SKM-1 treated with dmso at 0.1 percent for 144 hours (cell line): ENCODE results near the gene VSIG2.
"Not testable (repeated sequence)": the region's sequence is repeated elsewhere in the genome, so short reads cannot be mapped to it uniquely, and the experiment has no call there.

ENCODE experiments used
- DNase-seq: peaks from one replicate; lab custom pipeline; 2025; ENCODE audit not compliant: unreplicated experiment; lab: John Stamatoyannopoulos, UW

VSIG2 gene, protein sequence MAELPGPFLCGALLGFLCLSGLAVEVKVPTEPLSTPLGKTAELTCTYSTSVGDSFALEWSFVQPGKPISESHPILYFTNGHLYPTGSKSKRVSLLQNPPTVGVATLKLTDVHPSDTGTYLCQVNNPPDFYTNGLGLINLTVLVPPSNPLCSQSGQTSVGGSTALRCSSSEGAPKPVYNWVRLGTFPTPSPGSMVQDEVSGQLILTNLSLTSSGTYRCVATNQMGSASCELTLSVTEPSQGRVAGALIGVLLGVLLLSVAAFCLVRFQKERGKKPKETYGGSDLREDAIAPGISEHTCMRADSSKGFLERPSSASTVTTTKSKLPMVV

GRCh38 chr11:124751741-124752470 lies at the start of gene VSIG2:
Gene VSIG2 (minus strand): TSS chr11:124752255. CDS start chr11:124752137, 118 bp downstream.
- DNase-seq = no peak

DNA sequence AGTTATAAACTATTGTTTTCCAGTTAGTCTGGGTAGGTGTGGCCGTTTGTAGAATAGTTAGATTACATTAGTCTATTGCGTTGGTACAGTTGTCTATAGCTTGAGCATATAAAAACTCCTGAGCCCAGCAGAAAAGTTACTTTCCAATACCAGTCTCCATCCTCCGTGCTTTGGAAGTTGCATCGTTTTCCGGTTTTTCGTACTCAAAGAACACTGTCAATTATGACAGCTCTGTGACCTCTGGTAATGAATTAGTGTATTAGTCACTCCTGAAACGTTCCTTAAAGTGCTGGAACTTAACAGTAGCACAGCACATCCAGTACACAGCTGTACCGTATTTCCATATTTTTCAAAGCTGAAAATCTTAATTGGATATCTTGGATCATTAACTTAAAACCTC lies 49.0 kb upstream of the VSIG2 start:
- DNase-seq = no peak

DNA sequence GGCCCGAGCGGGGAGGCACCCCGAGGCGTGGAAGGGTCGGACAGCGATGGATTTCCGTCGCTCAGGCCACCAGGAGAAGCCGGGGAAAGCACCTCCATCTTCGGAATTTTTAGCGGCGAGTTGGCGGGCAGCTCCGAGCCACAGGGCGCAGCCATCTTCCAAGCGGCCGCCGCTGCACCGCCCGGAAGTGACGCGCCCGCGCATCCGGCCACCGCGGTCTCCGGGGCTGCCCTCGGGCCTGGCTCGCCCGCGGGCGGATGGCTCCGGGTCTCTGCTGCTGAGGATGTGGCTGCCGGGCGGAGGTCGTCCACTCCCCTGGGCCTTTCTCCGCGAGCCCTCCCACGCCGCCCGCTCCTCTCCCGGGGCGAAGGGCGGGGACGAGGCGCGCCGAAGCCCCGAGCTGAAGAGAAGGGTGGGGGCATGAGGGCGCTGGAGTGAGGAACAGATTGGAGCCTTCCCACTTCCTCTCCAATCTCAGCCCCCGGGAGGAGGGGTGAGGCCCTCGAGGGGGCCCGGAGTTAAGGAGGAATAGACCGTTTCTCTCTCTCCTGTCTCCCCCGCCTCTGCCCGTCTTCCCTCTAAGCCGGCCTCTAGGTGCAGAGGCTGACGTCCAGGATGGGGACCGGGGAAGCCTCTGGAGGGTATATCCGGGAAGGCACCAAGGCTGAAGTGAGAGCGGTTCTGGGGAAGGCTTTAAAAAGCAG lies 48.3 kb upstream of the VSIG2 start, which contains the start of gene MSANTD2:
MSANTD2 (minus strand) TSS at position 181 of the 704 bp plus-strand sequence; CDS start at position 155, 26 bp downstream.
- peak; percentile 44 for DNase-seq

DNA sequence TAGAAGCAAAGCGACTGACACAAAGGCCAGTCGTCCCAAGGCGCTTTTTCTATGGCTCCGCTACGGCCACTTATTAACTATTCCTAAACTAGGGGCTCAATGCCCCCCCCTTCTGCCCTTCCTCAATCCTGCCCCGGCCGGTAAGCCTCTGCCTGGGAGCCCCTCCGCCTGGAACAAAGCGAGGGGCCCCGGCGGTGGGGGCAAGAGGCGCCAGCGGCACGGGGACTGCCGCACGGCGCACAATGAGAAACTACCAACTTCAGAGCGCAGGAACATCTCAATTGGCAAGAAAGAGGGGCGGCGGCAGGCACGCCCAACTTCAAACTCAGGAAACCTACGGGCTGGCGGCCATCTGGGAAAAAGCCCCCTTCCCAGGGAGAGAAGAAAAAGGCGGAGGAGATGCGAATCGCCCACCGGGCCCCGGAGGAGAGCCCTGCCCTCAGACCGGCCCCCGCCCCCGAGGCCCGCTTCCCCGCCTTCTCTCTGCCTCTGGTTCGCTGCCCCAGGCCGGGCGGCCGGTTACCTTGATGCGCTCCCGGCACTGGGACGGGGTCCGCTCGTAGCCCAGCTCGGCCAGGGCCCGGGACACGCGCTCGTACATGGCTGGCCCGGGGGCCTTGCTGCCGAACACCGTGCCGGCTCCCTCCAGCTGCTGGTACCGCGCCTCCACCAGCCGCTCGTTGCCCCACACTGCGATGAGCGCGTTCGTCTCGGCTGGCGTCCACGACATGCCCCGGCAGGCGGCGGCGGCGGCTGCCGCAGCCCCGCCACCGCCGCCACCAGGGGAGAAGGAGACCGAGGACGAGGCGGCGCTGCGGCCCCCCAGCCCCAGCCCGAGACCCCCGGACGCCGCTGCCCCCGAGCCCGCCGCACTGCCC lies 47.5 kb upstream of the VSIG2 start:
- peak; percentile 12 for DNase-seq

GRCh38 chr11:124798991-124799347 lies 46.9 kb upstream of the VSIG2 start:
- no peak for DNase-seq

GRCh38 chr11:124796312-124796711 lies 44.3 kb upstream of the VSIG2 start:
- no peak for DNase-seq

DNA sequence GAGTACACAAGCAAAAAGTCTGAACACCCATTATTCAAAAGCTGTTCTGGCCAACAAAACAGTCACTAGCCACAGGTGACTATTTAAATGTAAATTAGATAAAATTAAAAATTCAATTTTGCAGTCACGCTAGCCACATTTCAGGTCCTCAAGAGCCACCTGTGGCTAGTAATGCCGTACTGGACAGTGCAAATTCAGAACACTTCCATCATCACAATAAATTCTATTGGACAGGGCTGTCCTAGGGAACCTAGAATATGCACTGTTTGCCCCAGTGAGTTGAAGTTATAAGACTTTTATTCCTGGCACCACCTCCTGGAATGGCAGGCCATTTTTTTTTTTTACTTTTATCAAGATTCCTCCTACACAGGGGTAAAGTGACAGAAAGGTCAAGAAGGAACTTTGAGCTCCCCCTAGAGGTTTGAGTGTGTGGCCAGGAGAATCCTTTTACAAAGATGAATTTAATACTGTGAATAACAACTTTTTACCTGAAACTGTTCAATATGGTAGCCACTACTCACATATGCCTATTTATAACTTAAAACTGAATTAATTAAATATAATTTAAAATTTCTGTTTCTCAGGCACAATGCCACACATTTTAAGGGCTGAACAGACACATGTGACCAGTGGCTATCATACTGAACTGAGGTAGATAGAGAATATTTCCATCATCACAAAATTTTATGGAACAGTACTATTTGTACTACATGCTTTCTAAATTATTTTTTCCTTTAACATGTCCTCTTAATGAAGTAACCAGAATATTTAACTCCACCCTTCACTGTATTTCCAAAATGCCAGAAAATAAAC lies 41.6 kb upstream of the VSIG2 start:
- peak; percentile 36 for DNase-seq

DNA sequence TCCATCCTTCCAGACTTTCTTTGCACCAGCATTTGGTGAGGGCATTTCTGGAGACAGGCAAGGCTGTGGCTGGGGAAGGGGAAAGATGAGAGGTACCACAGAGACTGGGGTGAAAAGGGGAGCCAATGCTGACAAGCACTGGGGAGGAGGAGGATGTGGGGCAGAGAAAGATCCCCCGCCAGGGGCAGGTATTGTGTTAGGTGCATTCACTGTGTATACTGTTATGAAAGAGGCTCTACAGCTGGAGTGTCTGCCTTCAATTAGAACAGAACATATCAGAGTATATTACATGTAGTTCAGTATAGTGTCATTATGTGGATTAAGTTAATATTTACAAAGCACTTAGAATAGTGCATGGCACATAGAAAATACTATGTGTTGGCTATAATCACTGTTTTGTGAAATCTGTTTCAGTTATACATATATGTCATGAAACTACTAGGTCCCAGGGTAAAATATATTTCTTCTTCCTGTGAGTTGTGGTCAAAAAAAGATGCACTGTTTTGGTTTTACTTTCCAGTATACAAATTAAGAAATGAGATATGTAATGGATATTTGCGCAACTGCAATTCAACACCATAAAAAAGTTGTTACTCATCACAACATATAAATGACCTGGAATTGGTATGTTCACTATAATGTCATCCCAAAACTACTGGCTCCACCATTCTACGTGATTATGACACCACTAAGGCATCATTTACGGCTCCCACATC lies 39.7 kb upstream of the VSIG2 start:
- DNase-seq = no peak

DNA sequence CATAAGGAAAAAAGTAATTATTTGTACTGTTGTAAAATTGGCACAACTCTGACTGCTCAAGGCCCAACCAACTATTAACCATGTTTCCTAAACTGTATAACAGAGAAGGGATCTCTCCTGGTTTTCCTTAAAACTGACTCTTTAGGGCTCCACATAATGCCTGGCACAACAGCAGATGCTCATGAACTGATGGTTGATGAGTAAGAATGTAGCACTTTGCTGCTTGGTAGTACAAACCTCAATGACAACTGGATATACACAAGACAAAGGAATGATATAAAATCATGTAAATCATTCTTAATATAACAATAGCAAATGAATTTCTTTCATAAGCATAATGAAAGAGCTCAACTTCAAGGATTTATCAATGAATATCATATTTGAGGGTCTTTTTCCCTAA lies 36.5 kb upstream of the VSIG2 start:
- DNase-seq = no peak

- no peak for DNase-seq
Observed at GRCh38 chr11:124784051-124784450, 32.0 kb upstream of the VSIG2 start.

GRCh38 chr11:124783002-124783401 lies 30.9 kb upstream of the VSIG2 start:
- DNase-seq = no peak

DNA sequence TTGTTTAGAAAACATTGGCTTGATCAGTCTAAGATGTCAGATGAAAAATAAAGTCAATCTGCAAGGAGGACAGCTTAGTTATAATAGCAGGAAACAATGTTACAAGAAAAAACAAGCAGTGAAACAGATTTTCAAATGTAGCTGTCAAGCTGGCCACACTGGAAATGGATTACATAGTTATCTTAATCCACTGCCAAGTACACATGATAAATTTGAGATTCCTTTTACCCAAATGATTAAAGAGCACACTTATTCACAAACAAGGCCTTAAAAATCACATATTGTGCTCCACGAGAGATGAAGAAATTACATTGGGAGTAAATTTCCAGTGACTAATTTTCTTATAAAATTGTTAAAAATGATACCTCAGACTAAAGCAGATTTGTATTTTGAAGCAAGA lies 27.5 kb upstream of the VSIG2 start:
- DNase-seq = no peak

- no peak for DNase-seq
Observed at GRCh38 chr11:124778281-124778680, 26.2 kb upstream of the VSIG2 start.

DNA sequence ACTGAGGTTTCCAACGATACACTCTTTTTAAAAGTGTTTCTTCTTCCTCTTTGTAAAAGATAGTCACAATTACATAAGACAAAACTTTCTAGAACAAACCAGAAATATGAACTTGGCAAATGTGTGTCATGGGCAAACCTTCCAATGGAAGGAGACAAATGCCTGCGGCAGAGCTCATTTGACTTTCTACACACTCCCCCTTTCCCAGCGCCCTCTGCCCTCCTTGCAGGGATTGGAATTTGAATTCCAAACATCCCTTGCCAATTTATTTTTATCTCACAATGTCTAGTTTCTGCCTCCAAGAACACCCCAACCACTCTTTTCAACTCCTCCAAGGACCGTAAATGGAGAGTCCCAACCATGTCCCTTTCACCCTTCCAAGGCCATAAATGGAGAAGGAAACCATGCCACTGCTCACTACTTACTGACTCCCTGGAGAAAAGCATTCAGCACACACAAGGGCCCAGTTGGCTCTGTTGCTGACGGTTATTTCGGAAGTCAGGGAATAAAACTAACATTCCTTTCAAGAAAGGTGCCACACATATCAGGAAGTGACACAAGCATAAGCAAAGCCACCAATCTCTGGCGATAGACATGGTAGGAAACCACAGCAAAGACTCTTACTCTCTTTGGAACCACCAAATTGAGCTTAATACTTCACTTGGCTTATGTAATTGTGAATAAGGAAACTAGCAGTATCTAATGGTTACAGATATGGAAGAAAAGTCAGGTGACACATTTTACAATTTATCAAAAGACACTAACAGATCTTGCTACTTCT lies 25.0 kb upstream of the VSIG2 start:
- DNase-seq = no peak

- DNase-seq = not testable (repeated sequence)
Observed at GRCh38 chr11:124770959-124771358, 18.9 kb upstream of the VSIG2 start.

- DNase-seq = no peak
Observed at GRCh38 chr11:124769806-124770774, 18.0 kb upstream of the VSIG2 start.

- DNase-seq = no peak
Observed at GRCh38 chr11:124768914-124769313, 16.9 kb upstream of the VSIG2 start.
